ENCODE measurements around the gene PRMT5.
A peak's percentile ranks its signal among the peaks of the same experiment; 100 is the strongest.

The PRMT5 gene

GRCh38 chr14:22905627-22906026 lies 23.5 kb downstream of the PRMT5 start:
- no peak overlapping the region for H4K91ac ChIP-seq (ENCODE audit: low read length)
- H3K36me3 ChIP-seq (ENCODE audit: control insufficient read depth in 1 of 2, insufficient read depth in 2 of 2, low read depth in 1 of 2, low read length in 2 of 2): peaks cover 74 to 85% of the 10 kb centered on the region in 2 experiments
- no peak overlapping the region for H2AFZ ChIP-seq (ENCODE audit: low read depth, low read length)
- 95% methylated on average over 4 of the region's 4 CpGs for WGBS
- H2BK12ac ChIP-seq (ENCODE audit: low read length in 2 of 2): no peak overlapping the region
- no peak overlapping the region for H3K9ac ChIP-seq (ENCODE audit: low read length)
- no peaks in the 10 kb centered on the region for H3K9me3 ChIP-seq (ENCODE audit: control insufficient read depth, low read length)
- H2BK5ac ChIP-seq (ENCODE audit: low read depth, low read length, poor library complexity, severe bottlenecking): no peak overlapping the region
- H4K8ac ChIP-seq (ENCODE audit: low read length): no peak overlapping the region
- no peak overlapping the region for H3K4me3 ChIP-seq (ENCODE audit: insufficient read depth in 1 of 2, low read depth in 1 of 2, low read length in 2 of 2)
- no peak overlapping the region for H2AK5ac ChIP-seq (ENCODE audit: low read length, severe bottlenecking)
- no peak overlapping the region for H3K4me2 ChIP-seq (ENCODE audit: low read length, poor library complexity, severe bottlenecking)
- H2BK15ac ChIP-seq (ENCODE audit: low read depth, poor library complexity, severe bottlenecking): no peak overlapping the region
- no peak overlapping the region for H3K23ac ChIP-seq (ENCODE audit: low read length in 2 of 2)
- H3K27me3 ChIP-seq (ENCODE audit: control insufficient read depth in 1 of 2, insufficient read depth in 1 of 2, low read length in 2 of 2): no peaks in the 10 kb centered on the region
- no peak overlapping the region for H3K14ac ChIP-seq (ENCODE audit: low read length in 2 of 2)
- H3K4ac ChIP-seq (ENCODE audit: low read depth in 1 of 2, low read length in 2 of 2): no peak overlapping the region
- no peaks in the 10 kb centered on the region for H3K4me1 ChIP-seq (ENCODE audit: control insufficient read depth, insufficient read depth, low read depth, low read length)
- H2BK120ac ChIP-seq (ENCODE audit: low read depth, low read length): no peak overlapping the region
- peaks cover 15% of the 10 kb centered on the region for H3K79me1 ChIP-seq (replicated peaks; ENCODE audit: low read length, poor library complexity, severe bottlenecking)
- DNase-seq: no peak
- no peak overlapping the region for H3K18ac ChIP-seq (ENCODE audit: low read depth in 1 of 2, low read length in 2 of 2)
- H3K27ac ChIP-seq (ENCODE audit: low read length, poor library complexity, severe bottlenecking): no peak overlapping the region

DNA sequence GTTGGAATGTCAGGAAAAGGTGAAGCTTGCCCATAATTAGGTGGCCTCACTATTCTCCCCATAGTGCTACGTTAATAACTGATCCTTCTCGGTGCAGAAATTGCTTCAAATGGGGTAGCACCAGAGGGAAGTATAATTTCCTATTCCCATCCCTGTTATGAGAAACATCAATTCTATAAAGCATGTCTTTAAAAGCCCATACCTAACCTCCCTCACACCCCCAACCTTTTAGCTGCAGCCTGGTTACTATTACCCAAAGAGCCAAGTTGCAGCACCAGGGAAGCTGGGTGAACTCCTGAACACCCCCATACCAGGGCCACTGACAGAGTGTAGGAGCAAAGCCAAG lies 25.5 kb downstream of the PRMT5 start:
- Histone ChIP-seq H3K9me3 (ENCODE audit: control insufficient read depth, low read length) (no peaks in the 10 kb centered on the region), H3K27ac (ENCODE audit: low read length, poor library complexity, severe bottlenecking) (no peak overlapping the region), H2BK5ac (ENCODE audit: low read depth, low read length, poor library complexity, severe bottlenecking) (no peak overlapping the region), H3K4ac (ENCODE audit: low read depth in 1 of 2, low read length in 2 of 2) (no peak overlapping the region), H2AFZ (ENCODE audit: low read depth, low read length) (no peak overlapping the region), H4K91ac (ENCODE audit: low read length) (no peak overlapping the region), H4K8ac (ENCODE audit: low read length) (no peak overlapping the region), H3K79me1 (replicated peaks; ENCODE audit: low read length, poor library complexity, severe bottlenecking) (peaks cover 13% of the 10 kb centered on the region), H2BK120ac (ENCODE audit: low read depth, low read length) (no peak overlapping the region), H3K23ac (ENCODE audit: low read length in 2 of 2) (no peak overlapping the region), H3K27me3 (ENCODE audit: control insufficient read depth in 1 of 2, insufficient read depth in 1 of 2, low read length in 2 of 2) (no peaks in the 10 kb centered on the region), H3K4me1 (ENCODE audit: control insufficient read depth, insufficient read depth, low read depth, low read length) (no peaks in the 10 kb centered on the region), H3K4me2 (ENCODE audit: low read length, poor library complexity, severe bottlenecking) (no peak overlapping the region), H3K18ac (ENCODE audit: low read depth in 1 of 2, low read length in 2 of 2) (no peak overlapping the region), H2BK12ac (ENCODE audit: low read length in 2 of 2) (no peak overlapping the region), H3K4me3 (ENCODE audit: insufficient read depth in 1 of 2, low read depth in 1 of 2, low read length in 2 of 2) (no peak overlapping the region), H2BK15ac (ENCODE audit: low read depth, poor library complexity, severe bottlenecking) (no peak overlapping the region), H3K36me3 (ENCODE audit: control insufficient read depth in 1 of 2, insufficient read depth in 2 of 2, low read depth in 1 of 2, low read length in 2 of 2) (peaks cover 62 to 81% of the 10 kb centered on the region in 2 experiments), H3K14ac (ENCODE audit: low read length in 2 of 2) (no peak overlapping the region), H2AK5ac (ENCODE audit: low read length, severe bottlenecking) (no peak overlapping the region), H3K9ac (ENCODE audit: low read length) (no peak overlapping the region)
- no peak for DNase-seq
- 96% methylated on average over 2 of the region's 2 CpGs for WGBS

- Histone ChIP-seq H3K4me1 (ENCODE audit: control insufficient read depth, insufficient read depth, low read depth, low read length) (no peaks in the 10 kb centered on the region), H3K4me2 (ENCODE audit: low read length, poor library complexity, severe bottlenecking) (no peak overlapping the region), H3K4me3 (ENCODE audit: insufficient read depth in 1 of 2, low read depth in 1 of 2, low read length in 2 of 2) (no peak overlapping the region), H3K36me3 (ENCODE audit: control insufficient read depth in 1 of 2, insufficient read depth in 2 of 2, low read depth in 1 of 2, low read length in 2 of 2) (peaks cover 50 to 63% of the 10 kb centered on the region in 2 experiments), H3K23ac (ENCODE audit: low read length in 2 of 2) (no peak overlapping the region), H2BK15ac (ENCODE audit: low read depth, poor library complexity, severe bottlenecking) (no peak overlapping the region), H3K27ac (ENCODE audit: low read length, poor library complexity, severe bottlenecking) (no peak overlapping the region), H4K91ac (ENCODE audit: low read length) (no peak overlapping the region), H2AK5ac (ENCODE audit: low read length, severe bottlenecking) (no peak overlapping the region), H3K27me3 (ENCODE audit: control insufficient read depth in 1 of 2, insufficient read depth in 1 of 2, low read length in 2 of 2) (no peaks in the 10 kb centered on the region), H3K18ac (ENCODE audit: low read depth in 1 of 2, low read length in 2 of 2) (no peak overlapping the region), H2BK120ac (ENCODE audit: low read depth, low read length) (no peak overlapping the region), H3K9ac (ENCODE audit: low read length) (no peak overlapping the region), H3K4ac (ENCODE audit: low read depth in 1 of 2, low read length in 2 of 2) (no peak overlapping the region), H3K79me1 (replicated peaks; ENCODE audit: low read length, poor library complexity, severe bottlenecking) (peaks cover 8% of the 10 kb centered on the region), H3K14ac (ENCODE audit: low read length in 2 of 2) (no peak overlapping the region), H3K9me3 (ENCODE audit: control insufficient read depth, low read length) (no peaks in the 10 kb centered on the region), H2BK5ac (ENCODE audit: low read depth, low read length, poor library complexity, severe bottlenecking) (no peak overlapping the region), H2AFZ (ENCODE audit: low read depth, low read length) (no peak overlapping the region), H4K8ac (ENCODE audit: low read length) (no peak overlapping the region), H2BK12ac (ENCODE audit: low read length in 2 of 2) (no peak overlapping the region)
- DNase-seq: no peak
- WGBS: 96% methylated on average over 7 of the region's 7 CpGs
These were observed 27.4 kb downstream of the PRMT5 start for GRCh38 chr14:22901799-22902198.

GRCh38 chr14:22900081-22900799 lies 28.9 kb downstream of the PRMT5 start:
- Histone ChIP-seq H2BK5ac (ENCODE audit: low read depth, low read length, poor library complexity, severe bottlenecking) (no peak overlapping the region), H3K4me3 (ENCODE audit: insufficient read depth in 1 of 2, low read depth in 1 of 2, low read length in 2 of 2) (no peak overlapping the region), H3K9ac (ENCODE audit: low read length) (peak overlapping the region; percentile 72), H3K4ac (ENCODE audit: low read depth in 1 of 2, low read length in 2 of 2) (no peak overlapping the region), H4K91ac (ENCODE audit: low read length) (no peak overlapping the region), H3K36me3 (ENCODE audit: control insufficient read depth in 1 of 2, insufficient read depth in 2 of 2, low read depth in 1 of 2, low read length in 2 of 2) (peaks cover 38 to 47% of the 10 kb centered on the region in 2 experiments), H2AK5ac (ENCODE audit: low read length, severe bottlenecking) (peak overlapping the region; percentile 0), H3K9me3 (ENCODE audit: control insufficient read depth, low read length) (no peaks in the 10 kb centered on the region), H3K4me1 (ENCODE audit: control insufficient read depth, insufficient read depth, low read depth, low read length) (no peaks in the 10 kb centered on the region), H3K14ac (ENCODE audit: low read length in 2 of 2) (no peak overlapping the region), H3K27ac (ENCODE audit: low read length, poor library complexity, severe bottlenecking) (peak overlapping the region; percentile 34), H2AFZ (ENCODE audit: low read depth, low read length) (no peak overlapping the region), H4K8ac (ENCODE audit: low read length) (no peak overlapping the region), H3K23ac (ENCODE audit: low read length in 2 of 2) (no peak overlapping the region), H3K18ac (ENCODE audit: low read depth in 1 of 2, low read length in 2 of 2) (no peak overlapping the region), H2BK12ac (ENCODE audit: low read length in 2 of 2) (no peak overlapping the region), H2BK120ac (ENCODE audit: low read depth, low read length) (no peak overlapping the region), H2BK15ac (ENCODE audit: low read depth, poor library complexity, severe bottlenecking) (no peak overlapping the region), H3K4me2 (ENCODE audit: low read length, poor library complexity, severe bottlenecking) (no peak overlapping the region), H3K27me3 (ENCODE audit: control insufficient read depth in 1 of 2, insufficient read depth in 1 of 2, low read length in 2 of 2) (no peaks in the 10 kb centered on the region), H3K79me1 (replicated peaks; ENCODE audit: low read length, poor library complexity, severe bottlenecking) (peaks cover 8% of the 10 kb centered on the region)
- WGBS: 50% methylated on average over 1 of the region's 3 CpGs
- peak; percentile 84 for DNase-seq
